Keratinocyte (primary cell): ENCODE data around the gene MIOX.

Source experiments
- EZH2 ChIP-seq: IDR thresholded peaks from one replicate; pipeline ENCODE4 v1.6.1; 2012; ENCODE audit warnings: inconsistent platforms, mild to moderate bottlenecking, low read length, moderate library complexity
- TF ChIP-seq, protein P1 (sequence below), 3 experiments: IDR thresholded peaks in 1 of 3; conservative IDR thresholded peaks in 1 of 3; optimal IDR thresholded peaks in 1 of 3; 2 replicates in 2 of 3; 3 replicates in 1 of 3; pipeline versions ENCODE3 to v1.5.1; 2011; ENCODE audit warnings: low read length in 3 of 3, mild to moderate bottlenecking in 3 of 3, moderate library complexity in 2 of 3, control low read depth in 1 of 3, inconsistent platforms in 1 of 3; ENCODE audit not compliant: insufficient read depth in 2 of 3; ENCODE audit errors: extremely low read depth in 1 of 3

DNA sequence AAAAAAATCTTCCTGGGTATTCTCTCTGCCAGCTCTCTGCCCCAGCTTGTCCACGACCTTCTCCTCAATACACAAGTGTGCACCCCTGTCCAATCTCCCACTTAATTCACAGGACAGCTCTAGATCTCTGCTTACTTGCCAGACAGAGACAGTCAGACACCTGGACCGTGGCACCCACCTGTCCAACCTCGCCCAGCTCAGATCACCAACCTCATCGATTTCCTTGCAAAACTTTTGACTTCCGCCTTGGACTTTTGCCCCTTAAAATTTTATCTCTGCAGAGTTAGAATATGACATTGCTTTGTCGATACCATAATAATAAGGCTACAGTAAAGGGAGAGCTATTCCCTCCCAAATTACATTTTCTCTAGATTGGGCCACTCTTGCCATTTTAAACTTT is 10.4 kb downstream of the MIOX start:
- TF ChIP-seq EZH2 = no peak
- TF ChIP-seq, protein P1, sequence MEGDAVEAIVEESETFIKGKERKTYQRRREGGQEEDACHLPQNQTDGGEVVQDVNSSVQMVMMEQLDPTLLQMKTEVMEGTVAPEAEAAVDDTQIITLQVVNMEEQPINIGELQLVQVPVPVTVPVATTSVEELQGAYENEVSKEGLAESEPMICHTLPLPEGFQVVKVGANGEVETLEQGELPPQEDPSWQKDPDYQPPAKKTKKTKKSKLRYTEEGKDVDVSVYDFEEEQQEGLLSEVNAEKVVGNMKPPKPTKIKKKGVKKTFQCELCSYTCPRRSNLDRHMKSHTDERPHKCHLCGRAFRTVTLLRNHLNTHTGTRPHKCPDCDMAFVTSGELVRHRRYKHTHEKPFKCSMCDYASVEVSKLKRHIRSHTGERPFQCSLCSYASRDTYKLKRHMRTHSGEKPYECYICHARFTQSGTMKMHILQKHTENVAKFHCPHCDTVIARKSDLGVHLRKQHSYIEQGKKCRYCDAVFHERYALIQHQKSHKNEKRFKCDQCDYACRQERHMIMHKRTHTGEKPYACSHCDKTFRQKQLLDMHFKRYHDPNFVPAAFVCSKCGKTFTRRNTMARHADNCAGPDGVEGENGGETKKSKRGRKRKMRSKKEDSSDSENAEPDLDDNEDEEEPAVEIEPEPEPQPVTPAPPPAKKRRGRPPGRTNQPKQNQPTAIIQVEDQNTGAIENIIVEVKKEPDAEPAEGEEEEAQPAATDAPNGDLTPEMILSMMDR (optimal IDR thresholded peaks at IDR 0.05 in 1 of 3, IDR thresholded peaks at IDR 0.05 in 1 of 3, conservative IDR thresholded peaks at IDR 0.05 in 1 of 3; ENCODE audit: extremely low read depth in 1 of 3, insufficient read depth in 2 of 3, low read length in 3 of 3) = no peak
